A673 (cell line): Measurements from ENCODE around the gene CDYL2.

ENCODE experiments used
- CTCF ChIP-seq: fragments of 300-800, 200-600 bp; sonication (generic); conservative IDR thresholded peaks from 2 replicates; pipeline ENCODE4 v1.5.1; 2017; ENCODE audit warnings: low read depth, mild to moderate bottlenecking, antibody characterized with exemption, low read length, moderate library complexity, mixed read lengths
- EZH2 ChIP-seq: fragments of 200-600 bp; sonication (generic); IDR thresholded peaks from 2 replicates; pipeline ENCODE4 v1.6.1; 2017; ENCODE audit warnings: borderline replicate concordance, low read depth, mild to moderate bottlenecking, mixed read lengths, antibody characterized with exemption, low read length; ENCODE audit not compliant: poor library complexity, severe bottlenecking

GRCh38 chr16:80670170-80670865, 134.1 kb downstream of the CDYL2 start:
- no peak for TF ChIP-seq CTCF
- no peak for TF ChIP-seq EZH2
